Liver (tissue), 9 donors: ENCODE measurements around the gene TCP1. TPM values are rescaled to one million over a fixed set of nuclear protein-coding genes. Genes with fewer than 3 reads are reported as not detected.

Experiments used
- DNase-seq: peaks from one replicate; pipeline ENCODE4 v3.0.0-alpha.2; 2017; ENCODE audit warnings: low spot score
- H3K27ac ChIP-seq, 2 donors: one replicate each; pipeline ENCODE4 v1.7.0; 2013; ENCODE audit warnings: inconsistent platforms in 2 of 2, low read length in 2 of 2, control low read depth in 1 of 2, low read depth in 1 of 2, mild to moderate bottlenecking in 1 of 2
- H3K27me3 ChIP-seq, 4 donors: one replicate each; pipeline versions ENCODE4 v1.6.1 to v1.7.0; 2013; ENCODE audit warnings: low read length in 3 of 4, inconsistent platforms in 1 of 4, mild to moderate bottlenecking in 1 of 4, moderate library complexity in 1 of 4; ENCODE audit not compliant: control insufficient read depth in 4 of 4, insufficient read depth in 4 of 4
- H3K36me3 ChIP-seq, 4 donors: one replicate each; pipeline versions ENCODE4 v1.6.1 to v1.7.0; 2013; ENCODE audit warnings: low read length in 3 of 4, mild to moderate bottlenecking in 3 of 4, low read depth in 1 of 4, moderate library complexity in 1 of 4; ENCODE audit not compliant: control insufficient read depth in 4 of 4, insufficient read depth in 3 of 4
- H3K4me1 ChIP-seq, 4 donors: one replicate each; pipeline versions ENCODE4 v1.6.1 to v1.7.0; 2013; ENCODE audit warnings: low read length in 3 of 4, mild to moderate bottlenecking in 3 of 4, moderate library complexity in 1 of 4; ENCODE audit not compliant: control insufficient read depth in 4 of 4, insufficient read depth in 4 of 4
- H3K4me3 ChIP-seq, 3 donors: one replicate each; pipeline versions ENCODE4 v1.6.1 to v1.7.0; 2013; ENCODE audit warnings: low read length in 3 of 3, control low read depth in 1 of 3, low read depth in 1 of 3, mild to moderate bottlenecking in 1 of 3
- H3K9ac ChIP-seq, 2 donors: one replicate each; pipeline ENCODE4 v1.7.0; 2013; ENCODE audit warnings: low read length in 2 of 2, mild to moderate bottlenecking in 2 of 2, moderate library complexity in 2 of 2, control low read depth in 1 of 2, low read depth in 1 of 2
- H3K9me3 ChIP-seq, 4 donors: one replicate each; pipeline versions ENCODE4 v1.6.1 to v1.7.0; 2013; ENCODE audit warnings: low read length in 3 of 4; ENCODE audit not compliant: control insufficient read depth in 4 of 4
- ATF3 ChIP-seq: IDR thresholded peaks from 2 replicates; pipeline ENCODE4 v1.6.1; 2016; ENCODE audit warnings: antibody characterized with exemption
- EGR1 ChIP-seq, 2 donors: IDR thresholded peaks; 2 replicates each; pipeline ENCODE4 v1.6.1; 2016 to 2018; ENCODE audit warnings: antibody characterized with exemption in 2 of 2, low read depth in 2 of 2
- FOXA1 ChIP-seq: IDR thresholded peaks from 2 replicates; pipeline ENCODE4 v1.6.1; 2016; ENCODE audit warnings: antibody characterized with exemption
- FOXA2 ChIP-seq: IDR thresholded peaks from 2 replicates; pipeline ENCODE4 v1.6.1; 2016; ENCODE audit warnings: antibody characterized with exemption
- GABPA ChIP-seq, 2 donors: IDR thresholded peaks in 1 of 2; conservative IDR thresholded peaks in 1 of 2; 2 replicates each; pipeline ENCODE4 v1.6.1; 2016; ENCODE audit warnings: antibody characterized with exemption in 2 of 2, mild to moderate bottlenecking in 1 of 2, moderate library complexity in 1 of 2
- HNF4A ChIP-seq, 2 donors: conservative IDR thresholded peaks; 2 replicates each; pipeline ENCODE4 v1.6.1; 2016; ENCODE audit warnings: antibody characterized with exemption in 2 of 2, mild to moderate bottlenecking in 2 of 2
- HNF4G ChIP-seq: IDR thresholded peaks from 2 replicates; pipeline ENCODE4 v1.6.1; 2016; ENCODE audit warnings: antibody characterized with exemption
- JUND ChIP-seq, 2 donors: IDR thresholded peaks; 2 replicates each; pipeline ENCODE4 v1.6.1; 2016; ENCODE audit warnings: antibody characterized with exemption in 2 of 2
- NR2F2 ChIP-seq: IDR thresholded peaks from 2 replicates; pipeline ENCODE4 v1.6.1; 2016; ENCODE audit warnings: antibody characterized with exemption
- RAD21 ChIP-seq, 2 donors: IDR thresholded peaks; 2 replicates each; pipeline ENCODE4 v1.6.1; 2016; ENCODE audit warnings: antibody characterized with exemption in 2 of 2, mild to moderate bottlenecking in 2 of 2
- RXRA ChIP-seq, 2 donors: IDR thresholded peaks; 2 replicates each; pipeline ENCODE4 v1.6.1; 2017 to 2018; ENCODE audit warnings: antibody characterized with exemption in 2 of 2, mild to moderate bottlenecking in 1 of 2
- SP1 ChIP-seq: IDR thresholded peaks from 2 replicates; pipeline ENCODE4 v1.6.1; 2018; ENCODE audit warnings: antibody characterized with exemption, mild to moderate bottlenecking
- TAF1 ChIP-seq: conservative IDR thresholded peaks from 2 replicates; pipeline ENCODE4 v1.6.1; 2016; ENCODE audit warnings: antibody characterized with exemption, mild to moderate bottlenecking
- YY1 ChIP-seq: IDR thresholded peaks from 2 replicates; pipeline ENCODE4 v1.6.1; 2016; ENCODE audit warnings: antibody characterized with exemption, mild to moderate bottlenecking
- ZBTB33 ChIP-seq: IDR thresholded peaks from 2 replicates; pipeline ENCODE4 v1.6.1; 2016; ENCODE audit warnings: antibody characterized with exemption
- polyA plus RNA-seq, 2 donors: library from polyadenylated mRNA; stranded (reverse) in 1 of 2; unstranded in 1 of 2; fragments of 200-250 nt in 1 of 2; fragments of >200 nt in 1 of 2; fragmentation: Nextera tagmentation in 1 of 2; extraction: Ambion mirVana in 1 of 2; gene quantifications; one replicate each; pipeline versions ENCODE4 v1.2.1 to v1.2.3, GENCODE V29; 2013 to 2015
- total RNA-seq, 2 donors: library from RNA; depleted of rRNA; stranded (reverse); fragments of >200 nt; gene quantifications; one replicate each; pipeline ENCODE4 v1.2.3, GENCODE V29; 2014
- TF ChIP-seq, protein P1 (sequence below): fragments of 150-350 bp; IDR thresholded peaks from 2 replicates; pipeline ENCODE4 v1.5.1; 2017; ENCODE audit warnings: improper control_type of control experiment, low read depth, low read length; ENCODE audit not compliant: missing input control
- TF ChIP-seq, protein P2 (sequence below): IDR thresholded peaks from 2 replicates; pipeline ENCODE4 v1.6.1; 2016; ENCODE audit warnings: antibody characterized with exemption
- TF ChIP-seq, protein P3 (sequence below): IDR thresholded peaks from 2 replicates; pipeline ENCODE4 v1.6.1; 2016; ENCODE audit warnings: antibody characterized with exemption, mild to moderate bottlenecking
- donor health status: healthy.
- donor health status: healthy.
- donor health status: healthy.
- donor health status: healthy.
- donor health status: healthy.

Gene TCP1
- total and polyA plus RNA-seq, 4 donors: 59.5 to 155 (median 94.3) TPM

DNA sequence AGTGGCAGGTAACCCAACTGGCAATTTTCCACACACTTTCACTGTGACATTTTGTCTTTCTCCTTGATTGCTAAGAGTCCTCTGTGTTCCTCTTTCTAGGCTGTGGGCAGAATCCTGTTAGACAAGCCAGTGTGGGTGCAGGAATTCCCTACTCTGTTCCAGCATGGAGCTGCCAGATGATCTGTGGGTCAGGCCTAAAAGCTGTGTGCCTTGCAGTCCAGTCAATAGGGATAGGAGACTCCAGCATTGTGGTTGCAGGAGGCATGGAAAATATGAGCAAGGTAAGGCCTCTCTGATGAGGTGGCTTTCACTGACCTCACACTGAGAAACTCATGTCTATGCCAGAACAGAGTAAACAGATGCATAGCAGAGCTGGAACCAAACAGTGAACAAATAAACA, 22.5 kb downstream of the TCP1 start:
- Histone ChIP-seq H3K36me3 (peaks cover 14 to 49% (median 41%) of the 10 kb centered on the region in 4 donors), H3K27me3 (no peaks in the 10 kb centered on the region)

More for the DNA sequence above, 22.5 kb downstream of the TCP1 start:
- no peak for DNase-seq
- H3K4me1 ChIP-seq: peaks cover 0 to 24% (median 14%) of the 10 kb centered on the region in 4 donors
- TF ChIP-seq NR2F2 (no peak), EGR1 (IDR thresholded peaks at IDR 0.05; ENCODE audit: low read depth in 2 of 2) (peak; percentile 54 to 74), ATF3 (peak; percentile 94), HNF4A (conservative IDR thresholded peaks at IDR 0.05) (peak; percentile 26 to 38), ZBTB33 (no peak), RAD21 (IDR thresholded peaks at IDR 0.05) (no peak), GABPA (IDR thresholded peaks at IDR 0.05 in 1 of 2, conservative IDR thresholded peaks at IDR 0.05 in 1 of 2) (no peak), HNF4G (no peak), SP1 (peak; percentile 72), YY1 (no peak), TAF1 (no peak), JUND (IDR thresholded peaks at IDR 0.05) (peak; percentile 95 to 98), RXRA (IDR thresholded peaks at IDR 0.05) (peak; percentile 39 to 50), FOXA1 (no peak), FOXA2 (no peak)
- TF ChIP-seq, protein P1, sequence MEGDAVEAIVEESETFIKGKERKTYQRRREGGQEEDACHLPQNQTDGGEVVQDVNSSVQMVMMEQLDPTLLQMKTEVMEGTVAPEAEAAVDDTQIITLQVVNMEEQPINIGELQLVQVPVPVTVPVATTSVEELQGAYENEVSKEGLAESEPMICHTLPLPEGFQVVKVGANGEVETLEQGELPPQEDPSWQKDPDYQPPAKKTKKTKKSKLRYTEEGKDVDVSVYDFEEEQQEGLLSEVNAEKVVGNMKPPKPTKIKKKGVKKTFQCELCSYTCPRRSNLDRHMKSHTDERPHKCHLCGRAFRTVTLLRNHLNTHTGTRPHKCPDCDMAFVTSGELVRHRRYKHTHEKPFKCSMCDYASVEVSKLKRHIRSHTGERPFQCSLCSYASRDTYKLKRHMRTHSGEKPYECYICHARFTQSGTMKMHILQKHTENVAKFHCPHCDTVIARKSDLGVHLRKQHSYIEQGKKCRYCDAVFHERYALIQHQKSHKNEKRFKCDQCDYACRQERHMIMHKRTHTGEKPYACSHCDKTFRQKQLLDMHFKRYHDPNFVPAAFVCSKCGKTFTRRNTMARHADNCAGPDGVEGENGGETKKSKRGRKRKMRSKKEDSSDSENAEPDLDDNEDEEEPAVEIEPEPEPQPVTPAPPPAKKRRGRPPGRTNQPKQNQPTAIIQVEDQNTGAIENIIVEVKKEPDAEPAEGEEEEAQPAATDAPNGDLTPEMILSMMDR: no peak
- TF ChIP-seq, protein P2, sequence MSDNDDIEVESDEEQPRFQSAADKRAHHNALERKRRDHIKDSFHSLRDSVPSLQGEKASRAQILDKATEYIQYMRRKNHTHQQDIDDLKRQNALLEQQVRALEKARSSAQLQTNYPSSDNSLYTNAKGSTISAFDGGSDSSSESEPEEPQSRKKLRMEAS: no peak
- TF ChIP-seq, protein P3, sequence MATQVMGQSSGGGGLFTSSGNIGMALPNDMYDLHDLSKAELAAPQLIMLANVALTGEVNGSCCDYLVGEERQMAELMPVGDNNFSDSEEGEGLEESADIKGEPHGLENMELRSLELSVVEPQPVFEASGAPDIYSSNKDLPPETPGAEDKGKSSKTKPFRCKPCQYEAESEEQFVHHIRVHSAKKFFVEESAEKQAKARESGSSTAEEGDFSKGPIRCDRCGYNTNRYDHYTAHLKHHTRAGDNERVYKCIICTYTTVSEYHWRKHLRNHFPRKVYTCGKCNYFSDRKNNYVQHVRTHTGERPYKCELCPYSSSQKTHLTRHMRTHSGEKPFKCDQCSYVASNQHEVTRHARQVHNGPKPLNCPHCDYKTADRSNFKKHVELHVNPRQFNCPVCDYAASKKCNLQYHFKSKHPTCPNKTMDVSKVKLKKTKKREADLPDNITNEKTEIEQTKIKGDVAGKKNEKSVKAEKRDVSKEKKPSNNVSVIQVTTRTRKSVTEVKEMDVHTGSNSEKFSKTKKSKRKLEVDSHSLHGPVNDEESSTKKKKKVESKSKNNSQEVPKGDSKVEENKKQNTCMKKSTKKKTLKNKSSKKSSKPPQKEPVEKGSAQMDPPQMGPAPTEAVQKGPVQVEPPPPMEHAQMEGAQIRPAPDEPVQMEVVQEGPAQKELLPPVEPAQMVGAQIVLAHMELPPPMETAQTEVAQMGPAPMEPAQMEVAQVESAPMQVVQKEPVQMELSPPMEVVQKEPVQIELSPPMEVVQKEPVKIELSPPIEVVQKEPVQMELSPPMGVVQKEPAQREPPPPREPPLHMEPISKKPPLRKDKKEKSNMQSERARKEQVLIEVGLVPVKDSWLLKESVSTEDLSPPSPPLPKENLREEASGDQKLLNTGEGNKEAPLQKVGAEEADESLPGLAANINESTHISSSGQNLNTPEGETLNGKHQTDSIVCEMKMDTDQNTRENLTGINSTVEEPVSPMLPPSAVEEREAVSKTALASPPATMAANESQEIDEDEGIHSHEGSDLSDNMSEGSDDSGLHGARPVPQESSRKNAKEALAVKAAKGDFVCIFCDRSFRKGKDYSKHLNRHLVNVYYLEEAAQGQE: peak; percentile 38
- H3K9ac ChIP-seq: no peak overlapping the region
- H3K9me3 ChIP-seq: no peaks in the 10 kb centered on the region
- H3K4me3 ChIP-seq: no peak overlapping the region
- H3K27ac ChIP-seq: peak overlapping the region; percentile 1 to 36
